HG03139 (cell line): ENCODE results near the gene PTGIS.

Experiments
- ATAC-seq: cut with Tn5 transposase; IDR thresholded peaks from one replicate; pipeline ENCODE4 v1.9.1; 2021; ENCODE audit not compliant: unreplicated experiment

The PTGIS gene

DNA sequence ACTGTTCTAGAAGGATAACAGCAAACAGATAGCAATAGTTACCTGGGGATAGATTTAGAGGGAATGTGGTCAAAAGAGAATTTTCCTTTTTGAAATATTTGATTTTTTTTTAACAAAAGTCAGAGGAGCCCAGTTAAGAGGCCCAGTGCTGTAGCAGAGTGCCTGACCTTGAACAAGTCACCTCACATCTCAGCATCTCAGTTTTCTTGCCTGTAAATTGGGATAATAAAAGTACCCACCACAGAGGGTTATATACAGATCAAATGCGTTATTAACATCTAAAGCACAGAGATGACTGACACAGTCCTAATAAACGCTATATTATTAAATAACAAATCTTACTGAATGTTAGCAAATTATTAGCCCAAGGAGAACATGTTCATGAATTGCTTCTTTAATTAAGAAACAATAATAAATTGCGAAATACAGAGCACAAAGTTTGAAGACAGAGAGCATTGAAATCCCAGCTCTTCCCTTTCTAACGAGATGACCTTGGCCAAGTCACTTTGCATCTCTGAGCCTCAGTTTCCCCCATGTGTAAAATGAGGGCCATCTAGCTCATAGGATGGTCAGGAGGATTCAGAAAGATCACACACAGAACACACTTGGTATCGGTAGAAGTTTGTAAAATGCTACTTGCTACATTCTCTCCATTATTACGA is 35.5 kb downstream of the PTGIS start:
- no peak for ATAC-seq

DNA sequence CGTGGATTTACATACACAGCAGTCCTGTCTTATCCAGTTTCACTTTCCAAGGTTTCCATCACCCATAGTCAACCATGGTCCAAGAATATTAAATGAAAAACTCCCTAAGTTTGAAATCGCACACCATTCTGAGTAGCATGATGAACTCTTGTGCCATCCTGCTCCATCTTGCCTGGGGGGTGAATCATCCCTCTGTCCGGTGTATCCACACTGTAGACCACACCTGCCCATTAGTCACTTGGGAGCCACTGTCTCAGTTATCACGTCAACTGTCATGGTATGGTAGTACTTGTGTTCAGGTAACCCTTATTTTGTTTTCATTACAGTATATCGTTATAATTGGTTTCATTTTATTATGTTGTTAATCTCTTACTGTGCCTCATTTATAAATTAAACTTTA is 38.5 kb downstream of the PTGIS start:
- ATAC-seq, result no peak

DNA sequence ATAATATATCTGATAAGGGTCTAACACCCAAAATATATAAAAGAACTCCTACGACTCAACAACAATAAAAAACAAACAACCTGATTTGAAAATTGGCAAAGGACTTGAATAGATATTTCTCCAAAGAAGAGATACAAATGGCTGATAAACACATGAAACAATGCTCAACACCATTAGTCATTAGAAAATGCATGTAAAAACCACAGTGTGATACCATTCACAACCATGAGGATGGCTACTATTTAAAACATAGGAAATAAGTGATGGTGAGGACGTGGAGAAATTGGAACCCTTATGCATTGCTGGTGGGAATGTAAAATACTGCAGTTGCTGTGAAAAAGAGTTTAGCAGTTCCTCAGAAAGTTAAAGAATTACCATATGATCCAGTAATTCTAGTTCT is 41.4 kb downstream of the PTGIS start:
- ATAC-seq, result no peak

DNA sequence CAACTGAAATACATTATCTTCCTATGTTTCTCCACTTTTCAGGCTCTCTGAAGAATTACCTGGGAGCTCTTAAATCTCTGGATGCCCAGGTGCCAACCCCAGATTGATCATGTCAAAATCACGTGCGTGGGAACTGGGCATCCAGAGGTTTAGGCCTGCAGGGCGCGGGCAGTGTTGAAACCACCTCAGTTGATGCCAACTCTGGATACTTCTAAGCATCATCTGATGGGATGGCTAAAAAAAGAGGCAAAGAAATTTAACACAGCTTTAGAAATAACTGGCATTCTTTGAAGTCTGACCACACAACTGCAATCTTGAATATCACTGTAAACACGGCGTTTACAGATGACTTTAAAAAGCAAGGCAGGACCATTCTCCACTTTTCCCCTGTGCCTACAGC is 41.9 kb downstream of the PTGIS start:
- ATAC-seq, result no peak

DNA sequence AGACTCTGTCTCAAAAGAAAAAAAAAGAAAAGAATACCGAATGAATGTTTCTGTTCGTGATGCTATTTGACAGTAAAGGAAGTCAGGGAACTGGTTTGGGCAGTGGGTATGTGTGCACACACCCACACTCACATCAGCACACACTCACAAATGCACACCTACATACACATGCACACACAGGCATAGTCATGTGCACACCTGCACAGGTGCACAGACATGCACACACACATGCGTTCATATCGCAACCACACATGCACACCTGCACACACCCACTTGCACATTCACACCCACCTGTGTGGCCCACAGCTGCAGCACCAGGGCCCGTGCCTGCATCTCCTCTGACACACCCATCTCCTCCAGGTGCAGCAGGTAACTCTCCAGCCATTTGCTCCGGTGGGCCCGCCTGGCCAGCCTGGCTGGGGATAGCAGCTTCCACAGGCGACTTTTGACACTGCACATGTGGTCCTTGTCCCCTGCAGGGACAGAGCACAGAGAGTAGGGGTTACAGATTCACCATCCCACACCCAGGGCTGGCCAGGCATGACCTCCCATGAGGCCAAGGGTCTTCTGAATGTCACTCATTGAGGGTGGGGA is 44.1 kb downstream of the PTGIS start:
- no peak for ATAC-seq

DNA sequence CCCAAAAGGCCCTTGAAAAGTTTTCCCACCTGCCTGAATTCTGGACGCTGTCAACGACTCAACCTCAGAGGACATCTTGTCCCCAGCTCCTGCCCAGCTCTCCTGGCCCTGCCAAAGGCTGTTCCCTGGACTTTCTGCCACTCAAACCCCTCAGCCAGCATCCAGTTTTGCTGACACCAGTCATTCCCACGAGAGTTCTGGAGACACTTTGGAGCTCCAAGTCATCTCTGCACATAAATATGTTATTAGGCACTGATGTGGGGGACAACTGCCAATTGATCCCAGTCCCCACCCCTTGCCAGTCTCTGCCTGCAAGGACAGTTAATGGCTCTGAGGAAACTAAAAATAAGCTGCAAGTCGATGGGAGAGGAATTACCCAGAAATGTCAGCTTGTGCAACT is 46.6 kb downstream of the PTGIS start:
- no peak for ATAC-seq

DNA sequence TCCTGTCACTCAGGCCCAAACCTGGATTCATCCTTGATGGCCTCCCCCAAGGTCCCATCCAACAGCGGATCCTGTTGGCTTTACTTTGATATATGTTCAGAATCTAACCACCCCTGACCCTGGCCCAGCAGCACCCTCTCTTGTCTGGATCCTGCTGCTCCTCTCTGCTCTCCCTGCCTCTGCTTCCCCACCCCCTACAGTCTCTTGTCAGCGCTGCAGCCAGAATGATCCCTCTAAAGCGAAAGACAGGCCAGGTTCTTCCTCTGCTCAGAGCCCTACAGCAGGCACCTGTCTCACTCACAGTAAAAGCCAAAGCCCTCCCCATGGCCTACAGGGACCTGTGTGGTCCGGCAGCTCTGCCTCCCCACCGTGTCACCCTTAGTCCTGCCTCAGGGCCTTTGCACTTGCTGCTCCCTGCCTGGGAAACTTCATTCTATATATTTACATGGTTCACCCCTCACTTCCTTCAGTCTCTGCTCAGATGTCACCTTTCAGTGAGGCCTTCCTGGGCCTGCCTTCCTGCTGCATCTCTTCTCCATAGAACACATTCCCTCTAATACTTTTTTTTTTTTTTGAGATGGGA is 48.1 kb downstream of the PTGIS start:
- ATAC-seq, result no peak

DNA sequence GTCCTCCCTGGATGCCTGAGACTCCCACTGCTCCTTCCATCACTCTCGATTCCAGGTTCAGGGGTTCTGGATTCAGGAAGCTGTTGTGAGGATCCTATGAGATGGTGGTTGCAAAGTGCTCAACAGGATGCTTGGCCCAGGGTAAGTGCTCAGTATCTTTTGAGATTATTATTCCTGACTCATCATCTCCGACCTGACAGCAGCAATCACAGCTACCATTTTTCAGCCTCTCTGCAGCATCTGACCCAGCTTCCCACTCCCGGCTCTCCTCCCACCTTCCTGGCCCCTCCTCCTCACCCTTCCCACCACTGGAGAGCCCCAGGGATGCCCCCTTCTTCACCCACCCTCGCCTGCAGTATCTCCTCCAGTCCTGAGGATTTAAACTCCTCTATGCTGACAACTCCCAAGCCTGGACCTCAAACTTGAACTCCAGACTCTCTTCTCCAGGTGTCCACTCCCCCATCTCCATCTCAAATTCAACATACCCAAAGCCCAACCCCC is 48.7 kb downstream of the PTGIS start:
- ATAC-seq, result no peak

DNA sequence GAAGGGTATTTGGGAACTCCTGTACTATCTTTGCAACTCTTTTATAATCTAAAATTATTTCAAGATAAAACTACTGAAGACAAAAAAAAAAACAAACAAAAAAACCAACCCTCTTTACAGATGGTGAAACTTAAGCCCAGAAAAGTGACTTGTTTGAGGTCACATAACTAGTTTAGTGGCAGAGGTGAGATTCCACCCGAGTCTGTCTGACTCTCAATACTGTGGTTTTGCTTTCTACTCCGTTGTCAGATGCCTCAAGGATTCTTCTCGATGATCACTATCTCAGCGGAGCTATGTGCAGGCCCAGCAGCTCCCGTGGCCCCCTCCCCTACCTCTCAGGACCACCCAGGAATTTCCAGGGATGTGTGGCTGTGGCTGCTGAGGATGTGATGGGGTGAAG is 49.4 kb downstream of the PTGIS start:
- ATAC-seq, result no peak

DNA sequence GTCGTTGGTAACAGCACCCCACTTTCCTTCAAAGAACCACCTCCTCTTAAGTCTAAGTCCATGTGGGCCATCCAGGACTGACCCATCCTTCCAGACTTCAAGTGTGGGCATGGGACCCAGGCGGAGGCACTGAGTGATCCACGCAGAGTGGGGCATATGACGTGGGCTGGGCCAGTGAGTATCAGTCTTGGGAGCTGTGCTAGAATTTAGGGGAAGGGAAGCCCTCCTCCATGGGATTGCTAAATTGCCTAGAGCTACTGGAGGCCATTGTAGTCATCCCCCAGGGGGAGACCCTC is 50.2 kb downstream of the PTGIS start:
- no peak for ATAC-seq

DNA sequence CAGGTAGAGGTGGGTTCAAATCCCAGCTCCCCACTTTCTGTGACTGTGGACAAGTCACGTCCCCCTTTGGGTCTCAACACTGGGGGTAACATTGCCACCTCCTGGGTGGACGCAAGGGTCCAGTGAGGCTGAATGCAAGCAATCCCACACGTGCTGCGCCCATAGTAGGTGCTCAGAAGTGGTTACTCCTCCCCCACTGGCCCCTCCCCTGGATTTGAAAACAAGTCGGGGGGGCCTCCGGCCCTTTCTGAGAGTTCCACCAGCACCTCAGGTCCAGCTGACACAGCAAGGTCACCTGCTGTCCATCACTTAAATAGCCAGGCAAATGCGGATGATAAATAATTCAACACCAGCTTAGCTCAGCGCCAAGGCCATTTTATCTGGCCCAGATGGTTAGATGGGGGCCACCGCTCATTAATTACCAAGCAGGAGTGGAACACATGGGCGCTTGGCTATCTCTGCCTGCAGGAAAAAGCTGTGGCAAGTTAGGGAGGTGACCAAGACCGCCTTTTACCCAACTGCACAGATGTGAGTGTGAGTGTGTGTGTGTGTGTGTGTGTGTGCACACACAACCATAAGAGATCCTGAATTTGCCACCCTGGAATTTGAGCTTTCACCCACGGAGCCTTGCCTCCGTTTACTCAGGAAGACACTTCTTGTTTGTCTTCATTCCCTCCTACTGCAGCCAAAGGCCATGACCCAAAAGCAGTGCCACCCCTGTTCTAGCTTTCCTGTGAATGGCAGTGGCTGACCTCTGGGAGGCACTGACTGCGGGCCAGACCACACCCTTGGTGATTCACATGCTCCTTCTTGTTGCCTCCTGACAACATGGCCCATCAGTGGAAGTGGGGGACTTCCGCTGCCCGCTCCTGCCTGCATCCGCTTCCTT is 50.8 kb downstream of the PTGIS start:
- ATAC-seq, result no peak

DNA sequence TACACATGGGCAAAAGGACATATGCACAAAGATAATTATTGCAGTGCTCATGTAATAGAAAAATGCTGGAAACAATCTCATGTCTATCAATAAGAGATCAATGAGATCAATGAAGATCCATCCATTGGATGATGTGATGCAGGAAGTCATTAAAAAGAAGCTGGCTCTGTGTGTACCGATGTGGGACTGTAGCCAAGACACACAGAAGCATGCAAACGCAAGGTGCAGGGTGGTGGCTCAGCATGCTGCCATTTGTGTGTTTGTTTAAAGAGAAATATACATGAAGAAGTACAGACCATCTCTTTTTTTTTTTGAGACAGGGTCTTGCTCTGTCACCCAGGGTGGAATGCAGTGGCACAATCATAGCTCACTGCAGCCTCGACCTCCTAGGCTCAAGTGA is 52.4 kb downstream of the PTGIS start:
- no peak for ATAC-seq

DNA sequence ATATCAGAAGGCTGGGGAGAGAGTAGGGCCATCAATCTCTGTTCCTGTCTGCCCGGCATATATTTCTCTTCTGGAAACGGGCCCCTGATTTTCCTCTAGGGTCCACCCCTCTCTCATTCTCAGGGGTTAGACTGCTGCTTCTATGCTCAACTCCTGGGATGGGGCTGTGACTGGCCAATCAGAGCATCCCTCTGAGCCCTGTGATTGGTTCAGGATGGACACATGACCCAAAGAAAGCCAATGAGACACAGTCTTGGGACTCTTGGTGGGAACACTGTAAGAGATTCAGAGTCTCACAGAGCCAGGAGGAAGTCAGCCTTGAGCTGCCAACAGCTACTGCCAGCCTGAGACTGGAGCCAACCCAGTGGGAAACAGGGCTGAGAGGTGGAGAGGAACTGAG is 54.4 kb downstream of the PTGIS start:
- no peak for ATAC-seq

DNA sequence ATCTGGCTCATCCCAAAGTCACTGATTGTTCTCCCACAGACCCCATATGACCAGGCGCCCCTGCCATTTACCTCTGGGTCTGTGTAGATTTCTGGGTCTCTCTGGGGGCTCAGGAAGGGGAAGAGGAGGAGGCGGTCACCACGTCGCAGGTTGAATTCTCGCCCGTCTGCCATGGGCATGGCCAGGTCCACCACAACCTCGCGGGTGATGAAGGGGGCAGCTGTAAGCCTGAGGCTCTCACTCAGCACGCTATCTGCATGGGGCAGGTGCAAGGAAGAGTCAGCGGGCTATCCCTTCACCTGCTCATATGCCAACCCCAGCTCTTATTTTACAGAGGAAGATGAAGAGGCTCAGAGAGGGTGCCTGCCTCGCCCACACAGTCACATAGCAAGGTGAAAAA is 54.9 kb downstream of the PTGIS start:
- ATAC-seq, result no peak

DNA sequence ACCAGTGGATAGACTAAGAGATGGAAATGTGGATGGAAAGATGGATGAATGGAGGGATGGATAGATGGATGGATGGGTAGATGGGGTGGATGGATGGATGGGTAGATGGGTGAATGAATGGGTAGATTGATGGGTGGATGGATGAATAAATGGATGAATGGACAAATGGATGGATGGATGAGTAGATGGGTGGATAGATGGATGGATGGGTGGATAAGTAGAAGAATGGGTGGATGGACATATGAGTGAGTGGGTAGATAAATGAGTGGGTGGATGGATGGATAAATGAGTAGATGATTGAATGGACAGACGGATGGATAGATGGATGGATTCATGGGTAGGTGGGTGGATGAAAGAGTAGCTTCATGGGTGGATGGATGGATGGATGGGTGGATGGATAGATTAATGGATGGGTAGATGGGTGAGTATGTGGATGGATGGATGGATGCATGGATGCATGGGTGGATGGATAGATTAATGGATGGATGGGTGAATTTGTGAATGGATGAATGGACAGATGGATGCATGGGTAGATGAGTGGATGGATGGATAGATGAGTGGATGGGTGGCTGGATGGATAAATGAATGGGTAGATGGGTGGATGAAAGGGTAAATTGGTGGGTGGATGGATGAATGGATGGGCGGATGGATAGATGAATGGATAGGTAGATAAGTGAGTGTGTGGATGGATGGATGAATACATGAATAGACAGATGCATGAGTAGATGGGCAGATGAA is 56.0 kb downstream of the PTGIS start:
- ATAC-seq, result no peak

DNA sequence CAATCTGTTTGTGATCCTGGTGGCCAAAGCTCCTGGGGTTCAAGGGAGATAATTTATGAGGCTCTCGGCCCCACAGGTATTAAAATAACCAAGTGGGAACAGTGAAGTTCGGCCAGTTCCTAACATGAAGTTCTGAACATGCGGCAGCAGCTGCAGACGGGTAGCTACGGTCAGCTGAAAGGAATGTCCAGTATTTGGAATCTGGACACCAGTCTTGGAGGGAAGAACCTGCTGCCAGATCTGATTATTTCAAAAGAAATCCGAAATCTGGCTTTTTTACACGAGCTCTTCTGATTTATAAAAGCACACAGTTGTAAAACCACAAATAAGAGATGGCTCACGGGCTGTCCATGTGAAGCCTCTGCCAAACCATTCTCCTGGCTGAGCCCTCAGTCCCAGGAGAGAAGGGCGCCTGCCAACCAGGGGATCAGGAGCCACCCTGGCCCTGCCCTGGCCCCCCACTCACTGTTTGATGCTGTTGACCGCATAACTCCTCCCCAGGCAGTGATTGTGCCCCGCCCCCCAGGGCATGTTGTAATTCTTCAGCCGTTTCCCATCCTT is 57.3 kb downstream of the PTGIS start:
- ATAC-seq, result no peak

DNA sequence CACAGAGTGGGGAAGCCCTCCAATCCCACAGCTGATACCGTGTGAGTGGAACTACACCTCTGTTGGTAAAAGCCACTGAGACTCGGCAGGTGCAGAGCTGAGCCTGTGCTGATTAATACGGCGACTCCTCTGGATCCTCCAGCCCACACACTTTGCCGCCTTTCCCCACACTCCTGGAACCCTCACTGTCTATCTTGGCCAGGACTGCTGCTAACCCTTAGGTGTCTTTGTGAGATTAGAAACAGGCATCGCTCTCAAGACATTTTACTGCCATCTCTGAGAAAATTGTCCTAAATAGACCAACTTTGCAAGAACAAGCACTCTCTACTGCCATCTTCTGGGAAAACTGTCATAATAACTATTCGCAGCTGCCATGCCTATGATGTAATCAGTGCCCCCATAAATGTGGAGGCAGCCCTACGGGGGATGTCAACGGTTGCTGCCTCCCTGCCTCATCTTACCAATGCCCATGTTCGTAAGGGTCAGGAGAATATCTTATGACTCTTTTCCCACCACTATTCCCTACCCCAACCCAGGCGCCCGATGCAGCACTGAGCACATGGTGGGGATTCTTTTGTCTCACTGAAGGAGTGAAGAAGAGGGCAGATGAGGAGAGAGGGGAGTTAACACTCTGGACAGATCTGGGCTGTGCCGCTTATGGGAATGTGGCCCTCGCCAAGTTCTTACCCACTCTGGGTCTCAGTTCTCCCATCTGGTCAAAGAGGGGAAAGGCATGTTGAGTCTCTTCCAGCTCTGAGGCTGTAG is 59.3 kb downstream of the PTGIS start:
- no peak for ATAC-seq

DNA sequence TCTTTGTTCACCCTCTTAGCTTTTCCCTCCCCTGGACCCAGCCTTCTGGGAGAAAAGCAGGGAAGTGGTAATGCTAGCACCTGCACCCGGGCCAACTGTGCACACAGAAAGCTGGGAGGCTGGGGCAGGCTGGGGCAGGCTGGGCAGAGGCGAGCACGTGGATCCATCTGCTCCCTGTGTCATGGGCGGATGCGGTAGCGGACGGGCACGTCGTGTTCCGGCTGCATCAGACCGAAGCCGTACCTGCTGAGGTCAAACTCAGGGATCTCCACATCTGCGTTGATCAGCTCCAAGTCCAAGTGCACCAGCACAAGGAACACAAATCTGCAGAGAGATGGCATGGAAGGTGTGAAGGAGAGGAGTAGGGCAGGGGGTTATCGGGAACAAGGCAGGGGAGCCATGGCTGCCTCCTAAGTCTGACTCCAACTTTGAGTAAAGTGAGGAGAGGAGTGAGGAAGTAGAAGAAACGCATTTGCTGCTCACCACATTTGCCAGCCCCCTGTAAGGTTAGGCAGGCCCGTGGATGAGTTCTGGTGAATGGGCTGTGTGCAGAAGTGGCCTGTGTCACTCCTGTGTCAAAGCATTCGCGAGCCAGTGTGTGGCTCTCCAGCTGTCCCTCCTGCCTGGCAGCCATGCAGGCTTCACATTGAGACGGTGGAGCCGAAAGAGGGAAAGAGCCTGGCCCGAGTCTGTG is 60.0 kb downstream of the PTGIS start:
- no peak for ATAC-seq

DNA sequence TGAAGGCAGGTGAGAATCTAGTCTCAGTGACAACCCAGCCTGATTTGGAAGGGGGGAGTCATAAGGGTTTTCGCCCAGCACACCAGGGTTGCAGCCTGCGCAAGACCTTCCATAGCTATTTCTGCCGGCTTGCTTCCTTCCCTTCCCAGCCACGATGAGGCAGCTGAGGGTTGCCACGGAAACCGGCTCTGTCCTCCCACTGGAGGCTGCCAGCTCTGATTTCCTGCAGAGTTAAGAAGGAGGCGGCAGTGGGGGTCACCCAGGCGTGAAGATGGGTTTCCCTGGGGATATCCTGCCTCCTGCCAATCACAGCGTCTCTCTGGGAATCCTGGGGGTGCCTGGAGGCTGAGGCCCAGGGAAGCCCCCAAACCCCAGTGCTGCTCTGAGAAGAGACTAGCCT is 62.4 kb downstream of the PTGIS start:
- no peak for ATAC-seq

DNA sequence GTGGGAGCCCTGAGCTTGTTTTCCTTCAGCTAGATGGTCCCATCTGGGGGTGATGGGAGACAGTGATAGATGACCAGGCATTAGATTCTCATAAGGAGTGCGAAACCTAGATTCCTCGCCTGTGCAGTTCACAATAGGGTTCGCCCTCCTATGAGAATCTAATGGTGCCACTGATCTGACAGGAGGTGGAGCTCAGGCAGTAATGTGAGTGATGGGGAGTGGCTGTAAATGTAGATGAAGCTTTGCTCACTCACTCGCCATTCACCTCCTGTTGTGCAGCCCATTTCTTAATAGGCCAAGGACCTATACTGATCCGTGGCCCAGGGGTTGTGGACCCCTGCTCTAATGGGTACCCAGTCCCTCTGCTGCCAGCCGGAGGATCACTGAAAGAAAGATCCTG is 64.8 kb downstream of the PTGIS start:
- no peak for ATAC-seq
